Glutamatergic neuron (in vitro differentiated cells): ENCODE results near the gene AHCYL2. TPM values are rescaled to one million over a fixed set of nuclear protein-coding genes. Genes with fewer than 3 reads are reported as not detected.
A peak's percentile ranks its signal among the peaks of the same experiment; 100 is the strongest.
"Not testable (repeated sequence)": the region's sequence is repeated elsewhere in the genome, so short reads cannot be mapped to it uniquely, and the experiment has no call there.

Experiments
- DNase-seq: peaks from one replicate; pipeline ENCODE4 v3.0.0; 2022
- H3K27ac Mint-ChIP-seq: one replicate; pipeline ENCODE4 v1.8.0; 2020; ENCODE audit warnings: mild to moderate bottlenecking, mixed read lengths, inconsistent platforms; ENCODE audit not compliant: unreplicated experiment
- H3K27me3 Mint-ChIP-seq: one replicate; pipeline ENCODE4 v1.8.0; 2020; ENCODE audit warnings: mild to moderate bottlenecking, moderate library complexity, mixed read lengths, inconsistent platforms; ENCODE audit not compliant: unreplicated experiment
- H3K36me3 Mint-ChIP-seq: one replicate; pipeline ENCODE4 v1.8.0; 2020; ENCODE audit warnings: mild to moderate bottlenecking, mixed read lengths, inconsistent platforms; ENCODE audit not compliant: unreplicated experiment
- H3K4me1 Mint-ChIP-seq: one replicate; pipeline ENCODE4 v1.8.0; 2020; ENCODE audit warnings: mild to moderate bottlenecking, low read depth, mixed read lengths, inconsistent platforms; ENCODE audit not compliant: unreplicated experiment
- H3K4me3 Mint-ChIP-seq: one replicate; pipeline ENCODE4 v1.8.0; 2020; ENCODE audit warnings: mild to moderate bottlenecking, mixed read lengths, inconsistent platforms; ENCODE audit not compliant: unreplicated experiment
- H3K9me3 Mint-ChIP-seq: one replicate; pipeline ENCODE4 v1.8.0; 2020; ENCODE audit warnings: mild to moderate bottlenecking, moderate library complexity, mixed read lengths, inconsistent platforms; ENCODE audit not compliant: unreplicated experiment
- CTCF ChIP-seq: fragments of 200-600 bp; sonication (generic); IDR thresholded peaks from one replicate; pipeline ENCODE4 v1.5.0; 2021; ENCODE audit not compliant: partially characterized antibody, unreplicated experiment
- total RNA-seq: library from RNA; stranded (reverse); fragmentation: NEBNext Ultra II Directional; extraction: Animal tissue kit (Norgen Biotek cat#: 25700); gene quantifications from one replicate; pipeline ENCODE4 v1.2.1, GENCODE V29; 2021; ENCODE audit not compliant: unreplicated experiment

AHCYL2 gene
- total RNA-seq, 1 donor from 2014 or later = 16.8 TPM

GRCh38 chr7:129285111-129285510, 60.3 kb downstream of the AHCYL2 start:
- TF ChIP-seq CTCF = no peak
- H3K4me1 Mint-ChIP-seq = no peaks in the 10 kb centered on the region
- no peak overlapping the region for H3K27ac Mint-ChIP-seq
- no peaks in the 10 kb centered on the region for H3K36me3 Mint-ChIP-seq
- no peaks in the 10 kb centered on the region for H3K27me3 Mint-ChIP-seq
- no peak overlapping the region for H3K4me3 Mint-ChIP-seq
- DNase-seq = no peak
- peaks cover 2% of the 10 kb centered on the region for H3K9me3 Mint-ChIP-seq

GRCh38 chr7:129292861-129293260, 68.0 kb downstream of the AHCYL2 start:
- no peak for TF ChIP-seq CTCF
- H3K9me3 Mint-ChIP-seq = no peaks in the 10 kb centered on the region
- peaks cover 12% of the 10 kb centered on the region for H3K4me1 Mint-ChIP-seq
- no peaks in the 10 kb centered on the region for H3K36me3 Mint-ChIP-seq
- no peak overlapping the region for H3K27ac Mint-ChIP-seq
- no peaks in the 10 kb centered on the region for H3K27me3 Mint-ChIP-seq
- H3K4me3 Mint-ChIP-seq = no peak overlapping the region
- no peak for DNase-seq

GRCh38 chr7:129295015-129295423, 70.2 kb downstream of the AHCYL2 start:
- Mint-ChIP-seq H3K4me1 (peaks cover 12% of the 10 kb centered on the region), H3K36me3 (no peaks in the 10 kb centered on the region), H3K9me3 (no peaks in the 10 kb centered on the region), H3K27ac (no peak overlapping the region), H3K27me3 (no peaks in the 10 kb centered on the region), H3K4me3 (no peak overlapping the region)
- DNase-seq = no peak
- TF ChIP-seq CTCF = no peak

- no peak overlapping the region for H3K27ac Mint-ChIP-seq
- H3K9me3 Mint-ChIP-seq = peaks cover 2% of the 10 kb centered on the region
- no peak overlapping the region for H3K4me3 Mint-ChIP-seq
- peak; percentile 69 for TF ChIP-seq CTCF
- no peaks in the 10 kb centered on the region for H3K27me3 Mint-ChIP-seq
- H3K36me3 Mint-ChIP-seq = no peaks in the 10 kb centered on the region
- DNase-seq = peak; percentile 59
- H3K4me1 Mint-ChIP-seq = peaks cover 12% of the 10 kb centered on the region
Measured at GRCh38 chr7:129298268-129298893, 73.6 kb downstream of the AHCYL2 start.

GRCh38 chr7:129299889-129300288, 75.1 kb downstream of the AHCYL2 start:
- Mint-ChIP-seq H3K27ac (no peak overlapping the region), H3K9me3 (peaks cover 2% of the 10 kb centered on the region), H3K4me1 (peaks cover 7% of the 10 kb centered on the region), H3K36me3 (peaks cover 9% of the 10 kb centered on the region), H3K4me3 (no peak overlapping the region), H3K27me3 (no peaks in the 10 kb centered on the region)
- DNase-seq = no peak
- TF ChIP-seq CTCF = no peak

GRCh38 chr7:129300299-129300698, 75.5 kb downstream of the AHCYL2 start:
- not testable (repeated sequence) for H3K27me3 Mint-ChIP-seq, H3K4me3 Mint-ChIP-seq, H3K9me3 Mint-ChIP-seq, H3K4me1 Mint-ChIP-seq, H3K27ac Mint-ChIP-seq, DNase-seq, H3K36me3 Mint-ChIP-seq
